BJ (cell line): Measurements from ENCODE around the gene IFNB1. TPM values are rescaled to one million over a fixed set of nuclear protein-coding genes. Genes with fewer than 3 reads are reported as not detected.
A peak's percentile ranks its signal among the peaks of the same experiment; 100 is the strongest.

Experiments
- CTCF ChIA-PET: fragments of 350-600 bp; formaldehyde crosslinking; extraction: SDS; loops from one replicate; lab custom pipeline; 2021; ENCODE audit warnings: antibody characterized with exemption, inconsistent platforms; lab: Yijun Ruan, JAX
- POLR2A ChIA-PET: fragments of 300-600 bp; sonication (Branson Sonifier 250); formaldehyde crosslinking; extraction: SDS; loops from one replicate; lab custom pipeline; 2021; ENCODE audit warnings: antibody characterized with exemption; lab: Charles Lee
- DNase-seq: peaks from one replicate; pipeline ENCODE4 v3.0.0-alpha.2; 2011; ENCODE audit warnings: low read depth
- H3K27me3 ChIP-seq: 2 replicates; pipeline ENCODE4 v1.6.0; 2011; ENCODE audit warnings: low read length; ENCODE audit not compliant: control insufficient read depth, insufficient read depth
- H3K36me3 ChIP-seq: 2 replicates; pipeline ENCODE4 v1.5.1; 2011; ENCODE audit warnings: low read length; ENCODE audit not compliant: control insufficient read depth, insufficient read depth
- H3K4me3 ChIP-seq: 2 replicates; pipeline ENCODE4 v1.5.1; 2011; ENCODE audit warnings: low read depth, mild to moderate bottlenecking, control low read depth, low read length
- polyA plus RNA-seq: library from polyadenylated mRNA; depleted of rRNA; stranded (reverse); fragments of >200 nt; gene quantifications from 2 replicates; pipeline ENCODE4 v1.2.3, GENCODE V29; 2011
- TF ChIP-seq, protein P1 (sequence below): IDR thresholded peaks from 2 replicates; pipeline ENCODE4 v1.5.1; 2011; ENCODE audit warnings: low read depth, mild to moderate bottlenecking, control low read depth, inconsistent platforms, low read length, moderate library complexity; ENCODE audit not compliant: insufficient read depth

The IFNB1 gene
- polyA plus RNA-seq, 1 experiment: not detected

- CTCF ChIA-PET: interaction anchor here (0.5 to 1.7 kb wide), 6 partner anchors 14 to 1172 kb away, joined by 3 to 5 read pairs (median 3); partner anchors contain the start of gene IFNB1
- H3K36me3 ChIP-seq: no peaks in the 10 kb centered on the region
- POLR2A ChIA-PET: no interaction called here
Observed at GRCh38 chr9:21096172-21096900, 18.6 kb upstream of the IFNB1 start.

DNA sequence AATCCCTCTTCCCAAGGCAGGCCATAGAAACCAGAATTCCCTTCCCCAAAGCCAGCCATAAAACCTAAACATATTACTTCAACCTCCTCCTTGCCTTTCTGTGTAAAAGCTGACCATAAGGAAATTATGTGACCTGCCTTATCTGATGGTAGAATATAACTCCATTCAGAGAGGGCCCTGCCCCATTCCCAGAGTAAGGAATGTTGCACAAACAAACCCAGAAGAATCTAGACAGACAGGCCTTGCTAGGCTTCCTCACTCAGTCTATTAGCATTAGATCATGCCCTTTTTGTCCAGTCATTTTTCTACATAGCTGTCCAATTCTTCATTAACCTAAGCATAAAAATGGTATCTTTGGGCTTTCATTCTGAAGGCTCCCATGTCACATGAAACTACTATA is 17.8 kb upstream of the IFNB1 start:
- CTCF ChIA-PET: interaction anchor here (0.7 to 1.7 kb wide), 3 partner anchors 14 to 17 kb away, joined by 3 to 5 read pairs (median 3); partner anchors contain the start of gene IFNB1
- Histone ChIP-seq H3K4me3 (no peak overlapping the region), H3K36me3 (no peaks in the 10 kb centered on the region), H3K27me3 (no peaks in the 10 kb centered on the region)
- TF ChIP-seq, protein P1, sequence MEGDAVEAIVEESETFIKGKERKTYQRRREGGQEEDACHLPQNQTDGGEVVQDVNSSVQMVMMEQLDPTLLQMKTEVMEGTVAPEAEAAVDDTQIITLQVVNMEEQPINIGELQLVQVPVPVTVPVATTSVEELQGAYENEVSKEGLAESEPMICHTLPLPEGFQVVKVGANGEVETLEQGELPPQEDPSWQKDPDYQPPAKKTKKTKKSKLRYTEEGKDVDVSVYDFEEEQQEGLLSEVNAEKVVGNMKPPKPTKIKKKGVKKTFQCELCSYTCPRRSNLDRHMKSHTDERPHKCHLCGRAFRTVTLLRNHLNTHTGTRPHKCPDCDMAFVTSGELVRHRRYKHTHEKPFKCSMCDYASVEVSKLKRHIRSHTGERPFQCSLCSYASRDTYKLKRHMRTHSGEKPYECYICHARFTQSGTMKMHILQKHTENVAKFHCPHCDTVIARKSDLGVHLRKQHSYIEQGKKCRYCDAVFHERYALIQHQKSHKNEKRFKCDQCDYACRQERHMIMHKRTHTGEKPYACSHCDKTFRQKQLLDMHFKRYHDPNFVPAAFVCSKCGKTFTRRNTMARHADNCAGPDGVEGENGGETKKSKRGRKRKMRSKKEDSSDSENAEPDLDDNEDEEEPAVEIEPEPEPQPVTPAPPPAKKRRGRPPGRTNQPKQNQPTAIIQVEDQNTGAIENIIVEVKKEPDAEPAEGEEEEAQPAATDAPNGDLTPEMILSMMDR: no peak
- DNase-seq: no peak
- POLR2A ChIA-PET: no interaction called here

More at GRCh38 chr9:21096172-21096900, 18.6 kb upstream of the IFNB1 start:
- Histone ChIP-seq H3K4me3 (peak overlapping the region; percentile 1; the same call in 1 of the 2 replicates), H3K27me3 (no peaks in the 10 kb centered on the region)
- TF ChIP-seq, protein P1: no peak
- DNase-seq: peak; percentile 51

DNA sequence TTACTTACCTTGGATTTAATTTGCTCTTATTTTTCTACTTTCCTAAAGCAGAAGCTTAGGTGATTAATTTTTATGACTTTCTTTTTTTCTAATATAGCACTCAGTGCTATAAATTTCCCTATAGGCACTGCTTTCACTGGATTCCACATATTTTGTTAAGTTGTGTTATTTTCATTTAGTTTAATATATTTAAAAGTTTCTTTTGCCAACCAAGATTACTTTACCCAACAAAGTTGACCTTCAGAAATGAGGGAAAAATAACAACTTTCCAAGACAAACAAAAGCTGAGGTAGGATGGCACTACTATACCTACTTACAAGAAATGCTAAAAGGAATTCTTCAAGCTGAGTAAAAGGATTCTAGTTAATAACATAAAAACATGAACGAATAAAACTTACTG is 8.8 kb upstream of the IFNB1 start:
- ChIA-PET POLR2A (no interaction called here), CTCF (no interaction called here)
- no peaks in the 10 kb centered on the region for H3K27me3 ChIP-seq
- no peaks in the 10 kb centered on the region for H3K36me3 ChIP-seq
- TF ChIP-seq, protein P1: no peak
- no peak overlapping the region for H3K4me3 ChIP-seq
- DNase-seq: no peak

- ChIA-PET CTCF (interaction anchor here (0.6 kb wide), 1 partner anchor 423 kb away, joined by 3 read pairs; no protein-coding TSS in a partner anchor), POLR2A (no interaction called here)
- DNase-seq: no peak
Observed at GRCh38 chr9:21085005-21085404, 7.3 kb upstream of the IFNB1 start.

GRCh38 chr9:21084242-21084850 is 6.6 kb upstream of the IFNB1 start:
- ChIA-PET POLR2A (no interaction called here), CTCF (no interaction called here)

More at GRCh38 chr9:21085005-21085404, 7.3 kb upstream of the IFNB1 start:
- TF ChIP-seq, protein P1: no peak
- Histone ChIP-seq H3K27me3 (no peaks in the 10 kb centered on the region), H3K36me3 (no peaks in the 10 kb centered on the region), H3K4me3 (no peak overlapping the region)

More at GRCh38 chr9:21084242-21084850, 6.6 kb upstream of the IFNB1 start:
- TF ChIP-seq, protein P1: no peak
- no peak for DNase-seq
- Histone ChIP-seq H3K27me3 (no peaks in the 10 kb centered on the region), H3K4me3 (no peak overlapping the region), H3K36me3 (no peaks in the 10 kb centered on the region)
